ENCODE data around the gene LENG8. TPM values are rescaled to one million over a fixed set of nuclear protein-coding genes. Genes with fewer than 3 reads are reported as not detected.

Gene LENG8
- total and polyA plus RNA-seq, 2 of the 13 experiments (the other 11 are each of a cell fraction or from before 2014, with no cell fraction given) = 14.3 to 41.9 TPM

GRCh38 chr19:54463531-54464043 is 14.6 kb downstream of the LENG8 start, which contains the start of gene LENG9 (continued):
- TF ChIP-seq, protein P1, sequence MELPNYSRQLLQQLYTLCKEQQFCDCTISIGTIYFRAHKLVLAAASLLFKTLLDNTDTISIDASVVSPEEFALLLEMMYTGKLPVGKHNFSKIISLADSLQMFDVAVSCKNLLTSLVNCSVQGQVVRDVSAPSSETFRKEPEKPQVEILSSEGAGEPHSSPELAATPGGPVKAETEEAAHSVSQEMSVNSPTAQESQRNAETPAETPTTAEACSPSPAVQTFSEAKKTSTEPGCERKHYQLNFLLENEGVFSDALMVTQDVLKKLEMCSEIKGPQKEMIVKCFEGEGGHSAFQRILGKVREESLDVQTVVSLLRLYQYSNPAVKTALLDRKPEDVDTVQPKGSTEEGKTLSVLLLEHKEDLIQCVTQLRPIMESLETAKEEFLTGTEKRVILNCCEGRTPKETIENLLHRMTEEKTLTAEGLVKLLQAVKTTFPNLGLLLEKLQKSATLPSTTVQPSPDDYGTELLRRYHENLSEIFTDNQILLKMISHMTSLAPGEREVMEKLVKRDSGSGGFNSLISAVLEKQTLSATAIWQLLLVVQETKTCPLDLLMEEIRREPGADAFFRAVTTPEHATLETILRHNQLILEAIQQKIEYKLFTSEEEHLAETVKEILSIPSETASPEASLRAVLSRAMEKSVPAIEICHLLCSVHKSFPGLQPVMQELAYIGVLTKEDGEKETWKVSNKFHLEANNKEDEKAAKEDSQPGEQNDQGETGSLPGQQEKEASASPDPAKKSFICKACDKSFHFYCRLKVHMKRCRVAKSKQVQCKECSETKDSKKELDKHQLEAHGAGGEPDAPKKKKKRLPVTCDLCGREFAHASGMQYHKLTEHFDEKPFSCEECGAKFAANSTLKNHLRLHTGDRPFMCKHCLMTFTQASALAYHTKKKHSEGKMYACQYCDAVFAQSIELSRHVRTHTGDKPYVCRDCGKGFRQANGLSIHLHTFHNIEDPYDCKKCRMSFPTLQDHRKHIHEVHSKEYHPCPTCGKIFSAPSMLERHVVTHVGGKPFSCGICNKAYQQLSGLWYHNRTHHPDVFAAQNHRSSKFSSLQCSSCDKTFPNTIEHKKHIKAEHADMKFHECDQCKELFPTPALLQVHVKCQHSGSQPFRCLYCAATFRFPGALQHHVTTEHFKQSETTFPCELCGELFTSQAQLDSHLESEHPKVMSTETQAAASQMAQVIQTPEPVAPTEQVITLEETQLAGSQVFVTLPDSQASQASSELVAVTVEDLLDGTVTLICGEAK (IDR thresholded peaks at IDR 0.05) = no peak
- TF ChIP-seq, protein P1 (CRISPR knock-in tag; IDR thresholded peaks at IDR 0.05) = peak; percentile 74; the same call in 1 of the 2 replicates
- TF ChIP-seq, protein P2, sequence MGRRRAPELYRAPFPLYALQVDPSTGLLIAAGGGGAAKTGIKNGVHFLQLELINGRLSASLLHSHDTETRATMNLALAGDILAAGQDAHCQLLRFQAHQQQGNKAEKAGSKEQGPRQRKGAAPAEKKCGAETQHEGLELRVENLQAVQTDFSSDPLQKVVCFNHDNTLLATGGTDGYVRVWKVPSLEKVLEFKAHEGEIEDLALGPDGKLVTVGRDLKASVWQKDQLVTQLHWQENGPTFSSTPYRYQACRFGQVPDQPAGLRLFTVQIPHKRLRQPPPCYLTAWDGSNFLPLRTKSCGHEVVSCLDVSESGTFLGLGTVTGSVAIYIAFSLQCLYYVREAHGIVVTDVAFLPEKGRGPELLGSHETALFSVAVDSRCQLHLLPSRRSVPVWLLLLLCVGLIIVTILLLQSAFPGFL (CRISPR knock-in tag; IDR thresholded peaks at IDR 0.05) = no peak
- TF ChIP-seq, protein P3, sequence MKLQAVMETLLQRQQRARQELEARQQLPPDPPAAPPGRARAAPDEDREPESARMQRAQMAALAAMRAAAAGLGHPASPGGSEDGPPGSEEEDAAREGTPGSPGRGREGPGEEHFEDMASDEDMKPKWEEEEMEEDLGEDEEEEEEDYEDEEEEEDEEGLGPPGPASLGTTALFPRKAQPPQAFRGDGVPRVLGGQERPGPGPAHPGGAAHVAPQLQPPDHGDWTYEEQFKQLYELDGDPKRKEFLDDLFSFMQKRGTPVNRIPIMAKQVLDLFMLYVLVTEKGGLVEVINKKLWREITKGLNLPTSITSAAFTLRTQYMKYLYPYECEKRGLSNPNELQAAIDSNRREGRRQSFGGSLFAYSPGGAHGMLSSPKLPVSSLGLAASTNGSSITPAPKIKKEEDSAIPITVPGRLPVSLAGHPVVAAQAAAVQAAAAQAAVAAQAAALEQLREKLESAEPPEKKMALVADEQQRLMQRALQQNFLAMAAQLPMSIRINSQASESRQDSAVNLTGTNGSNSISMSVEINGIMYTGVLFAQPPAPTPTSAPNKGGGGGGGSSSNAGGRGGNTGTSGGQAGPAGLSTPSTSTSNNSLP (IDR thresholded peaks at IDR 0.05; ENCODE audit: low read depth, low read length) = peak; percentile 68
- peak; percentile 25; the same call in 1 of the 2 replicates for TF ChIP-seq ZBTB43 (CRISPR knock-in tag; conservative IDR thresholded peaks at IDR 0.05)
- no peak for TF ChIP-seq BORCS8-MEF2B (CRISPR knock-in tag; IDR thresholded peaks at IDR 0.05)
- 0 out of 2 replicates have a peak, but pooled peaks have one; percentile 29 for TF ChIP-seq STAT5B (CRISPR knock-in tag; IDR thresholded peaks at IDR 0.05)
- TF ChIP-seq, protein P4, sequence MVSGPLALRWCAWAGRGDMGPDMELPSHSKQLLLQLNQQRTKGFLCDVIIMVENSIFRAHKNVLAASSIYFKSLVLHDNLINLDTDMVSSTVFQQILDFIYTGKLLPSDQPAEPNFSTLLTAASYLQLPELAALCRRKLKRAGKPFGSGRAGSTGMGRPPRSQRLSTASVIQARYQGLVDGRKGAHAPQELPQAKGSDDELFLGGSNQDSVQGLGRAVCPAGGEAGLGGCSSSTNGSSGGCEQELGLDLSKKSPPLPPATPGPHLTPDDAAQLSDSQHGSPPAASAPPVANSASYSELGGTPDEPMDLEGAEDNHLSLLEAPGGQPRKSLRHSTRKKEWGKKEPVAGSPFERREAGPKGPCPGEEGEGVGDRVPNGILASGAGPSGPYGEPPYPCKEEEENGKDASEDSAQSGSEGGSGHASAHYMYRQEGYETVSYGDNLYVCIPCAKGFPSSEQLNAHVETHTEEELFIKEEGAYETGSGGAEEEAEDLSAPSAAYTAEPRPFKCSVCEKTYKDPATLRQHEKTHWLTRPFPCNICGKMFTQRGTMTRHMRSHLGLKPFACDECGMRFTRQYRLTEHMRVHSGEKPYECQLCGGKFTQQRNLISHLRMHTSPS (CRISPR knock-in tag; IDR thresholded peaks at IDR 0.05; ENCODE audit: low read depth) = no peak
- TF ChIP-seq TSC22D2 (CRISPR knock-in tag; IDR thresholded peaks at IDR 0.05; ENCODE audit: borderline replicate concordance) = 0 out of 2 replicates have a peak, but pooled peaks have one; percentile 66
- no peak for TF ChIP-seq IRF1 (CRISPR knock-in tag; IDR thresholded peaks at IDR 0.05; ENCODE audit: low read depth)
- TF ChIP-seq SRY (CRISPR knock-in tag; IDR thresholded peaks at IDR 0.05) = peak; percentile 51; the same call in 1 of the 2 replicates
- no peak for TF ChIP-seq ZNF441 (CRISPR knock-in tag; IDR thresholded peaks at IDR 0.05; ENCODE audit: borderline replicate concordance)

Data from HepG2 (cell line).